ENCODE measurements around the gene SZT2. TPM values are rescaled to one million over a fixed set of nuclear protein-coding genes. Genes with fewer than 3 reads are reported as not detected.

The SZT2 gene
- total and polyA plus RNA-seq, 2 of the 4 experiments (the other 2 are of a cell fraction), result 9.5 to 14.3 TPM

- no peak overlapping the region for H3K27ac ChIP-seq (ENCODE audit: insufficient read depth, low read length)
- 0 out of 2 replicates have a peak overlapping the region, but pooled peaks have one; percentile 40 for H3K14ac ChIP-seq (replicated peaks; ENCODE audit: low read depth, low read length)
- no TSS peak for BruUV-seq (replicated peaks)
- in situ Hi-C loops (cut with MboI; ENCODE audit: low sequenced_read_pairs) (no loop called here), intact Hi-C loops (cut with micrococcal nuclease) (no loop called here), dilution Hi-C loops (cut with HindIII; ENCODE audit: low sequenced_read_pairs, unreplicated experiment) (no loop called here)
- H2AK5ac ChIP-seq (ENCODE audit: low read depth, low read length), result no peak overlapping the region
- peaks cover 35% of the 10 kb centered on the region for H3K9me1 ChIP-seq (ENCODE audit: insufficient read depth, low read length)
- H4K8ac ChIP-seq (ENCODE audit: low read depth in 2 of 2, low read length in 2 of 2), result no peak overlapping the region
- no peak overlapping the region for H2BK120ac ChIP-seq (ENCODE audit: low read depth, low read length)
- no peak overlapping the region for H2BK5ac ChIP-seq (ENCODE audit: low read depth, low read length, poor library complexity, severe bottlenecking)
- H3K56ac ChIP-seq (ENCODE audit: extremely low read depth, insufficient read depth, low read length), result no peak overlapping the region
- H3K4ac ChIP-seq (ENCODE audit: low read depth, low read length), result no peak overlapping the region
- H4K5ac ChIP-seq (ENCODE audit: low read depth, low read length), result no peak overlapping the region
- TF ChIP-seq USF2 (IDR thresholded peaks at IDR 0.05; ENCODE audit: low read depth, low read length), result no peak
- no peak for TF ChIP-seq NFE2L2 (IDR thresholded peaks at IDR 0.05; ENCODE audit: low read depth, low read length)
- no peak for TF ChIP-seq SMC3 (IDR thresholded peaks at IDR 0.05; ENCODE audit: low read depth, low read length)
- TF ChIP-seq BHLHE40 (IDR thresholded peaks at IDR 0.05; ENCODE audit: low read depth, low read length), result no peak
- no peak for TF ChIP-seq POLR2A (IDR thresholded peaks at IDR 0.05; ENCODE audit: low read depth, low read length)
- no peak for TF ChIP-seq FOS (IDR thresholded peaks at IDR 0.05; ENCODE audit: low read depth, low read length)
- TF ChIP-seq CHD1 (IDR thresholded peaks at IDR 0.05; ENCODE audit: low read depth, low read length), result no peak
- TF ChIP-seq MAFK (IDR thresholded peaks at IDR 0.05; ENCODE audit: low read depth, low read length), result no peak
- TF ChIP-seq RFX5 (IDR thresholded peaks at IDR 0.05; ENCODE audit: low read depth, low read length), result no peak
- no peak for TF ChIP-seq RAD21 (IDR thresholded peaks at IDR 0.05; ENCODE audit: low read length)
- no peak for TF ChIP-seq MAZ (IDR thresholded peaks at IDR 0.05; ENCODE audit: borderline replicate concordance, low read depth, low read length)
- no peak for TF ChIP-seq ELK1 (IDR thresholded peaks at IDR 0.05; ENCODE audit: borderline replicate concordance, low read depth, low read length)
- no peak overlapping the region for H3K23ac ChIP-seq (ENCODE audit: low read depth, low read length)
- WGBS, 2 experiments (ENCODE audit: extremely low coverage in 2 of 2, insufficient read length in 1 of 2), result 60% methylated on average over 1 of the region's 1 CpG; no CpG with 5 or more reads in 1 of the 2 experiments
- H2BK15ac ChIP-seq (ENCODE audit: low read depth, low read length), result no peak overlapping the region
- no peaks in the 10 kb centered on the region for H3K9me3 ChIP-seq (ENCODE audit: control insufficient read depth, insufficient read depth, low read length)
- no peaks in the 10 kb centered on the region; the same call in 1 of the 2 replicates for H4K20me1 ChIP-seq (ENCODE audit: insufficient read depth, low read length)
- peaks cover 90% of the 10 kb centered on the region for H3K36me3 ChIP-seq (ENCODE audit: control insufficient read depth, insufficient read depth, low read length)
- ATAC-seq (ENCODE audit: low read depth) (peak; percentile 70), DNase-seq (no peak)
- no peaks in the 10 kb centered on the region for H3K27me3 ChIP-seq (ENCODE audit: control insufficient read depth, insufficient read depth, low read length)
- no peak overlapping the region for H4K91ac ChIP-seq (ENCODE audit: insufficient read depth, low read depth, low read length)
- peaks cover 0 to 27% of the 10 kb centered on the region in 2 experiments; a peak in 2 of 4 replicates for H3K79me1 ChIP-seq (ENCODE audit: low read depth in 1 of 2, low read length in 2 of 2)
- no peak overlapping the region for H3K4me3 ChIP-seq (ENCODE audit: insufficient read depth, low read depth, low read length)
- H3K4me1 ChIP-seq (ENCODE audit: control insufficient read depth, insufficient read depth, low read length), result peaks cover 4% of the 10 kb centered on the region; the same call in 1 of the 2 replicates
- H3K18ac ChIP-seq (ENCODE audit: low read depth, low read length), result no peak overlapping the region
- ChIA-PET CTCF (no interaction called here), POLR2A (ENCODE audit: unreplicated experiment) (interaction anchor here (0.6 kb wide), 1 partner anchor 218 kb away, joined by 5 read pairs; no protein-coding TSS in a partner anchor)
- no peak overlapping the region for H3K9ac ChIP-seq (ENCODE audit: low read depth, low read length)
- H2AFZ ChIP-seq (replicated peaks; ENCODE audit: low read length, poor library complexity), result no peak overlapping the region
- H2AK9ac ChIP-seq (replicated peaks; ENCODE audit: low read depth, low read length, poor library complexity), result peak overlapping the region; percentile 33
- H3K4me2 ChIP-seq (ENCODE audit: low read depth, low read length), result no peak overlapping the region
- no peak overlapping the region for H2BK20ac ChIP-seq (ENCODE audit: low read depth, low read length)
Observed at GRCh38 chr1:43444836-43445235, 55.1 kb downstream of the SZT2 start.
